ENCODE results near the gene FHIT. TPM values are rescaled to one million over a fixed set of nuclear protein-coding genes. Genes with fewer than 3 reads are reported as not detected.

Gene FHIT
- polyA plus RNA-seq, 1 of the 3 experiments (the other 2 are of a cell fraction): 0.41 TPM

DNA sequence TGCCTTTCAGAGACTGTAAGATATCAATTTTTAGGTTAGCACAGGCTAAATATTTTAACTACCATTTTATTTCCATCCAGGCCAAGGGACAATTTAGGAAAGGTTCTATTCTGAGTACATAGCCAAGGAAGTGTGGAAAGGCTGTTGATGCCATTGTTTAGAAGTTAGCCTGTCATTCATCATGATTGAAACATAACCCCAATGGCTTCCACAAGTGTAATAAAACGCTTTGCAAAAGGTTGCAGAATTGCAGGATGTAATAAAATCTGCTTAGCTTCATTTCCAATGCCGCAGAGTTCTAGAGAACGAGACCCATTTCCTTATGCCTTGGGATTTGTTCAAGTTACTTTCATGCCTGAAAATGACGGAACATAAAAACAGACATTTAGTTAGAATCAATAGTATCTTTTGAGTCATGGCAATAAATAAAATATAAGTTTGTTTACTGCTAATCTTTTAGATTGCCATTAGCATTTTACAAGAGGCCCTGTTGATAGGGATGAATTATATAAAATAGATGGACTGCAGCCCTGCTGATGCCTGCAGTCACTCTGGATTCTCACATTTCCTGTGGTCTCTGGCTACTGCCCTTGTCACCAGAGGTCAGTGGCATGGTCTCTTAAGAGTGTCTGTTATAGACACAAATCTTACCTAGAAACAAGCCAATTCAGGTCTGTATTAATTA lies 1523.2 kb downstream of the FHIT start:
- Histone ChIP-seq H3K9me3 (no peaks in the 10 kb centered on the region), H3K27ac (ENCODE audit: low read depth in 2 of 2, low read length in 1 of 2) (peak overlapping the region in 1 of 2 experiments; percentile 11; a peak in 2 of 4 replicates), H3K36me3 (replicated peaks in 1 of 2; ENCODE audit: control insufficient read depth in 1 of 2, insufficient read depth in 2 of 2, low read length in 1 of 2) (no peaks in the 10 kb centered on the region), H2AFZ (ENCODE audit: low read depth) (no peak overlapping the region), H3K9ac (no peak overlapping the region), H3K4me3 (ENCODE audit: low read depth in 2 of 2, low read length in 1 of 2) (no peak overlapping the region), H3K9me2 (no peaks in the 10 kb centered on the region), H3F3A (replicated peaks; ENCODE audit: insufficient read depth) (no peaks in the 10 kb centered on the region), H4K20me1 (ENCODE audit: insufficient read depth) (no peaks in the 10 kb centered on the region), H3K27me3 (ENCODE audit: insufficient read depth) (no peaks in the 10 kb centered on the region), H3K79me2 (ENCODE audit: insufficient read depth) (no peaks in the 10 kb centered on the region), H3K4me1 (ENCODE audit: control insufficient read depth in 1 of 2, insufficient read depth in 2 of 2, low read depth in 1 of 2, low read length in 1 of 2) (peaks cover 0 to 17% of the 10 kb centered on the region in 2 experiments; a peak in 2 of 4 replicates), H3K4me2 (no peak overlapping the region)
- no peak for TF ChIP-seq MXI1 (IDR thresholded peaks at IDR 0.05; ENCODE audit: low read depth, low read length)
- no peak for TF ChIP-seq EZH2phosphoT487 (IDR thresholded peaks at IDR 0.05; ENCODE audit: borderline replicate concordance, low read depth)
- no peak for TF ChIP-seq FOSL2 (IDR thresholded peaks at IDR 0.05; ENCODE audit: borderline replicate concordance, low read depth)
- ChIA-PET POLR2A (no interaction called here), CTCF (no interaction called here)
- no peak for DNase-seq
- 50% methylated on average over 4 of the region's 4 CpGs for WGBS (ENCODE audit: low lambda C conversion rate)

- H3K4me3 ChIP-seq (ENCODE audit: low read depth in 2 of 2, low read length in 1 of 2): no peak overlapping the region
- no peaks in the 10 kb centered on the region for H3F3A ChIP-seq (replicated peaks; ENCODE audit: insufficient read depth)
- H3K9ac ChIP-seq: no peak overlapping the region
- H2AFZ ChIP-seq (ENCODE audit: low read depth): no peak overlapping the region
- H3K36me3 ChIP-seq (replicated peaks in 1 of 2; ENCODE audit: control insufficient read depth in 1 of 2, insufficient read depth in 2 of 2, low read length in 1 of 2): no peaks in the 10 kb centered on the region
- no peak overlapping the region for H3K27ac ChIP-seq (ENCODE audit: low read depth in 2 of 2, low read length in 1 of 2)
- POLR2A ChIA-PET: no interaction called here
- H3K27me3 ChIP-seq (ENCODE audit: insufficient read depth): no peaks in the 10 kb centered on the region
- no peaks in the 10 kb centered on the region for H3K79me2 ChIP-seq (ENCODE audit: insufficient read depth)
- H3K9me2 ChIP-seq: no peaks in the 10 kb centered on the region
- H3K9me3 ChIP-seq: no peaks in the 10 kb centered on the region
- no peaks in the 10 kb centered on the region for H4K20me1 ChIP-seq (ENCODE audit: insufficient read depth)
- TF ChIP-seq, protein P1, sequence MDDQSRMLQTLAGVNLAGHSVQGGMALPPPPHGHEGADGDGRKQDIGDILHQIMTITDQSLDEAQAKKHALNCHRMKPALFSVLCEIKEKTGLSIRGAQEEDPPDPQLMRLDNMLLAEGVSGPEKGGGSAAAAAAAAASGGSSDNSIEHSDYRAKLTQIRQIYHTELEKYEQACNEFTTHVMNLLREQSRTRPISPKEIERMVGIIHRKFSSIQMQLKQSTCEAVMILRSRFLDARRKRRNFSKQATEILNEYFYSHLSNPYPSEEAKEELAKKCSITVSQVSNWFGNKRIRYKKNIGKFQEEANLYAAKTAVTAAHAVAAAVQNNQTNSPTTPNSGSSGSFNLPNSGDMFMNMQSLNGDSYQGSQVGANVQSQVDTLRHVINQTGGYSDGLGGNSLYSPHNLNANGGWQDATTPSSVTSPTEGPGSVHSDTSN (IDR thresholded peaks at IDR 0.05): no peak
- TF ChIP-seq, protein P2, sequence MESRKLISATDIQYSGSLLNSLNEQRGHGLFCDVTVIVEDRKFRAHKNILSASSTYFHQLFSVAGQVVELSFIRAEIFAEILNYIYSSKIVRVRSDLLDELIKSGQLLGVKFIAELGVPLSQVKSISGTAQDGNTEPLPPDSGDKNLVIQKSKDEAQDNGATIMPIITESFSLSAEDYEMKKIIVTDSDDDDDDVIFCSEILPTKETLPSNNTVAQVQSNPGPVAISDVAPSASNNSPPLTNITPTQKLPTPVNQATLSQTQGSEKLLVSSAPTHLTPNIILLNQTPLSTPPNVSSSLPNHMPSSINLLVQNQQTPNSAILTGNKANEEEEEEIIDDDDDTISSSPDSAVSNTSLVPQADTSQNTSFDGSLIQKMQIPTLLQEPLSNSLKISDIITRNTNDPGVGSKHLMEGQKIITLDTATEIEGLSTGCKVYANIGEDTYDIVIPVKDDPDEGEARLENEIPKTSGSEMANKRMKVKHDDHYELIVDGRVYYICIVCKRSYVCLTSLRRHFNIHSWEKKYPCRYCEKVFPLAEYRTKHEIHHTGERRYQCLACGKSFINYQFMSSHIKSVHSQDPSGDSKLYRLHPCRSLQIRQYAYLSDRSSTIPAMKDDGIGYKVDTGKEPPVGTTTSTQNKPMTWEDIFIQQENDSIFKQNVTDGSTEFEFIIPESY (IDR thresholded peaks at IDR 0.05; ENCODE audit: borderline replicate concordance, low read depth): no peak
- no peak for TF ChIP-seq EZH2phosphoT487 (IDR thresholded peaks at IDR 0.05; ENCODE audit: borderline replicate concordance, low read depth)
- no peak for TF ChIP-seq TCF12 (IDR thresholded peaks at IDR 0.05)
- TF ChIP-seq FOXM1 (IDR thresholded peaks at IDR 0.05; ENCODE audit: low read depth): no peak
- TF ChIP-seq MXI1 (IDR thresholded peaks at IDR 0.05; ENCODE audit: low read depth, low read length): no peak
- TF ChIP-seq POLR2AphosphoS5 (IDR thresholded peaks at IDR 0.05; ENCODE audit: low read depth, low read length): no peak
- TF ChIP-seq FOXJ3 (CRISPR knock-in tag; IDR thresholded peaks at IDR 0.05): no peak
- TF ChIP-seq NFIC (IDR thresholded peaks at IDR 0.05; ENCODE audit: borderline replicate concordance): no peak
- no peak for TF ChIP-seq MAX (IDR thresholded peaks at IDR 0.05; ENCODE audit: low read depth)
- TF ChIP-seq, protein P3, sequence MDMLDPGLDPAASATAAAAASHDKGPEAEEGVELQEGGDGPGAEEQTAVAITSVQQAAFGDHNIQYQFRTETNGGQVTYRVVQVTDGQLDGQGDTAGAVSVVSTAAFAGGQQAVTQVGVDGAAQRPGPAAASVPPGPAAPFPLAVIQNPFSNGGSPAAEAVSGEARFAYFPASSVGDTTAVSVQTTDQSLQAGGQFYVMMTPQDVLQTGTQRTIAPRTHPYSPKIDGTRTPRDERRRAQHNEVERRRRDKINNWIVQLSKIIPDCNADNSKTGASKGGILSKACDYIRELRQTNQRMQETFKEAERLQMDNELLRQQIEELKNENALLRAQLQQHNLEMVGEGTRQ (IDR thresholded peaks at IDR 0.05; ENCODE audit: borderline replicate concordance, low read depth, low read length): no peak
- TF ChIP-seq EP300 (IDR thresholded peaks at IDR 0.05; ENCODE audit: borderline replicate concordance in 1 of 2, low read depth in 1 of 2, low read length in 1 of 2): no peak
- TF ChIP-seq, protein P4, sequence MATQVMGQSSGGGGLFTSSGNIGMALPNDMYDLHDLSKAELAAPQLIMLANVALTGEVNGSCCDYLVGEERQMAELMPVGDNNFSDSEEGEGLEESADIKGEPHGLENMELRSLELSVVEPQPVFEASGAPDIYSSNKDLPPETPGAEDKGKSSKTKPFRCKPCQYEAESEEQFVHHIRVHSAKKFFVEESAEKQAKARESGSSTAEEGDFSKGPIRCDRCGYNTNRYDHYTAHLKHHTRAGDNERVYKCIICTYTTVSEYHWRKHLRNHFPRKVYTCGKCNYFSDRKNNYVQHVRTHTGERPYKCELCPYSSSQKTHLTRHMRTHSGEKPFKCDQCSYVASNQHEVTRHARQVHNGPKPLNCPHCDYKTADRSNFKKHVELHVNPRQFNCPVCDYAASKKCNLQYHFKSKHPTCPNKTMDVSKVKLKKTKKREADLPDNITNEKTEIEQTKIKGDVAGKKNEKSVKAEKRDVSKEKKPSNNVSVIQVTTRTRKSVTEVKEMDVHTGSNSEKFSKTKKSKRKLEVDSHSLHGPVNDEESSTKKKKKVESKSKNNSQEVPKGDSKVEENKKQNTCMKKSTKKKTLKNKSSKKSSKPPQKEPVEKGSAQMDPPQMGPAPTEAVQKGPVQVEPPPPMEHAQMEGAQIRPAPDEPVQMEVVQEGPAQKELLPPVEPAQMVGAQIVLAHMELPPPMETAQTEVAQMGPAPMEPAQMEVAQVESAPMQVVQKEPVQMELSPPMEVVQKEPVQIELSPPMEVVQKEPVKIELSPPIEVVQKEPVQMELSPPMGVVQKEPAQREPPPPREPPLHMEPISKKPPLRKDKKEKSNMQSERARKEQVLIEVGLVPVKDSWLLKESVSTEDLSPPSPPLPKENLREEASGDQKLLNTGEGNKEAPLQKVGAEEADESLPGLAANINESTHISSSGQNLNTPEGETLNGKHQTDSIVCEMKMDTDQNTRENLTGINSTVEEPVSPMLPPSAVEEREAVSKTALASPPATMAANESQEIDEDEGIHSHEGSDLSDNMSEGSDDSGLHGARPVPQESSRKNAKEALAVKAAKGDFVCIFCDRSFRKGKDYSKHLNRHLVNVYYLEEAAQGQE (IDR thresholded peaks at IDR 0.05; ENCODE audit: low read depth, low read length): no peak
- 59% methylated on average over 2 of the region's 2 CpGs for WGBS (ENCODE audit: low lambda C conversion rate)
- no peak for DNase-seq
- peaks cover 0 to 7% of the 10 kb centered on the region in 2 experiments; a peak in 1 of 4 replicates for H3K4me1 ChIP-seq (ENCODE audit: control insufficient read depth in 1 of 2, insufficient read depth in 2 of 2, low read depth in 1 of 2, low read length in 1 of 2)
- CTCF ChIA-PET: no interaction called here
- H3K4me2 ChIP-seq: no peak overlapping the region
These were observed 1525.0 kb downstream of the FHIT start for GRCh38 chr3:59726279-59726678.
